IPS-NIHi11 (cell line): Measurements from ENCODE around the gene ZPLD1.
A peak's percentile ranks its signal among the peaks of the same experiment; 100 is the strongest.

ENCODE experiments used
- DNase-seq: peaks from one replicate; pipeline ENCODE4 v3.0.0; 2012; ENCODE audit warnings: mixed read lengths, low spot score

Gene ZPLD1

DNA sequence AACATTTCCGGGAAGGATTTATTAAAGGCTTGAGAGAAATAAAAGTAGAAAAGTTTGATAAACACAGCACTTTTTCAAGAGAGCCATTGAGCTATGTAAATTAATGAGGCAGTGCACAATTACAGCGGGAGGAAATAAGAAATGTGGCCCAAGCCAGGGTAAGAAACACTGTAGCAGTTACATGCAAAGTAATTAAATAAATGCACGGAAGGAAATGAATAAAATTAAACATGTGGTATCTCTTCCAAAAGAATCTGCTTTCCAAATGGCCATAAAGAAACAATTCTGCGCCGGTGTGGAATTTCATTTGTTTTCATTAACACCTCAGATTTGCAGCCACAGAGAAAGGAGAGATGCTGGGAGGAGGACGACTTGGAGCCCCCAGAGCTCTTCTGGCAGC, 35.3 kb downstream of the ZPLD1 start:
- no peak for DNase-seq

DNA sequence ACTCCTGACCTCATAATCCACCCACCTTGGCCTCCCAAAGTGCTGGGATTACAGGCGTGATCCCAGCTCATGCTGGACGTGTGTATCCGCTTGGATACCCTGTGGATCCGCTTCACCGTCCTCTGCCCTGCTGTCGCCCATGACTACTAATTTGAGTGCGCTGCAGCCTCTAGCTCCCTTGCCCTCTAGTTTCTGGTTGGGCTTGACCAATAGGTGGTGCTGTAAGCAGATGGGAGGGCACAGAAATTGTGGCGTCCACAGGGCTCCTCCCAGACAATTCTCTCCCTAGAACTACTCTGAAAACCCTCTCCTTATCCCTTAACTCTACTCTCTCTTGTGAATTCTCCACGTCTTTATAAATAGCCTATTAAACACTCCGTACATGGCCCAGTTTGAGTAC, 36.2 kb downstream of the ZPLD1 start:
- DNase-seq, result peak; percentile 46

DNA sequence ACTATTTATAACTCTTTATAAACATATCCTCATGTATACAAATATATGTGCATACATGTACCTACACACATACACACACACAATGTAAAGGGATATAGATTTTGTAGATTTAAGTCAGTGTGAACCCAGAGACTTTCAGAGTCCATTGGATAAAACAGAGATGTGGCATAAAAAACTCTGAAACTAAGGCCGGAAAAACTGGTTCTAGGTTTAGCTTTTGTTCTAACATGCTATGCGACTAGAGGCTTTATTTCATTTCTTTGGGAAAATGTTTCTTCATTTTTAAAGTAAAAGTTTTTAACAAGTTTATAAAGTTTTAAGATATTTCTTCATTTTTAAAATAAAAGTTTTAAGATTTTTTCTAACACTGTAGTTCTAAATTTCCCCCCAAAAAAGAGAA, 36.7 kb downstream of the ZPLD1 start:
- no peak for DNase-seq

DNA sequence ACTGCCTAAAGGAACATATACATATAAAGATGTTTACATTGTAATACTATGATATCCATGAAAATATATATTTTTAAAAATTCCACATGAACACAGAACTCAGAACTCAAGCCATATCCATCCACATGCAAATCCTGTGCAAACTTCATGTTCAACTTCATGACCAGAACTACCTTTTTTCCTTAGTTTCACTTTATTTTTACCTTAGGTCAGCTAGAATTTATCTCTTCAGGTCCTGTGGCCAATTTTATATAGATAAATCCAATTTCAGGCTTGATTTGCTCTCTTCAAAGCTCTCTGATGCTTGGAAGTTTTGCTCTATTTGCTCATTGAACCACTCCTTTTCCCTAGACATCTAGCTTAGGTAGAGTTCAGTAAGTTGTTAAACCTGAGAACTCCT, 38.8 kb downstream of the ZPLD1 start:
- no peak for DNase-seq

DNA sequence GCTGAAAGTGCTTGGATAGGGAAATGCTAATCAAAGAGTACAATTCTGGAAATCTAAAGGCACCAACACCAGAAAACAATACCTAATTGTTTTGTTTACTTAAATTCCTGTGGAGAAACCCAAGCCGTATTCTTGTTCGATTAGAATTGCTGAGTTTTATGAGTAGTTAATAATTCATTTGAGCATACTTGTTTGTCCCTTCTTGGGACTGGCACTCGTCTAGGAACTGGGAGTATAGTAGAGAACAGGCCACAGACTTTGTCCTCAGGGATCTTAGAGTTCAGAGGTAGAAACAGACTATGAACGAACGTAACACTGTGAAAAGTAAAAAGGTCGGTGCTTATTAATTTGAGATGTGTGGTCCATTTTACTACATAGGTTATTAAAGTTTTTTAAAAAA, 39.4 kb downstream of the ZPLD1 start:
- DNase-seq, result no peak

DNA sequence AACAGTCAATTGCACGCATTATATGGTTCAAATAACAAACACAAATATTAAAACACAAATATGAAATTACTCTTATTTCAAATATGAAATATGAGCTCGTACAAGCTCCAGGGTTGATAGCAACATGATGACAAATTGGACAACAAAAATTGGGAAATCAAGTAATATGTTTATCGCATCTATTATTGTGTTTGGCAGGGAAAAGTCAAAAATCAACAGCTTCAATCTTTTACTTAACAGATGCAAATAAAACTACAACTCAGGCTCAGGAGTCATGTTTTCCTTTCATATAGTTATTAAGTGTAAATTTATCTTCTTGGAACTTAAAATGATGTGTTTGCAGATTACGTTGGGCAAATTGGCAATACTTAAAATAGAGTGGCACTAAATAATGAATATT, 41.4 kb downstream of the ZPLD1 start:
- no peak for DNase-seq

DNA sequence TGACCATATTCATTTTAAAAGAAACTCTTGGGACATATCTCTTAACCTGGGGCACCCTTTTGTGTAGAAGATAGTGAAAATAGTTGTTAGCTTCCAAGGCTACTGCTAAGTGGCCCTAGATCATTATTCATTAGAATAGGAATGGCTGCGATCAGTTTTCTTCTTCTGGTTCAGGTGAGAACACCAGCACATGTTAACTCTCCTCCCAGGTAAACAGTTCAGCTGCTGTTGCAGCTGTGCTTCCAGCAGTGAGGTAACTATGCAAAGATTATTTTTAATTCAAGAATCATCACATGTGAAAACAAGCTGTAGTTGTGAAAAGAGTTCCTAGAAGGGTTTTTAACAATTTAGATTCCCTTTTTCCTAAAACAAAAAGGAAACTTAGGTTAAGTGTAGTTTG, 43.3 kb downstream of the ZPLD1 start:
- no peak for DNase-seq

DNA sequence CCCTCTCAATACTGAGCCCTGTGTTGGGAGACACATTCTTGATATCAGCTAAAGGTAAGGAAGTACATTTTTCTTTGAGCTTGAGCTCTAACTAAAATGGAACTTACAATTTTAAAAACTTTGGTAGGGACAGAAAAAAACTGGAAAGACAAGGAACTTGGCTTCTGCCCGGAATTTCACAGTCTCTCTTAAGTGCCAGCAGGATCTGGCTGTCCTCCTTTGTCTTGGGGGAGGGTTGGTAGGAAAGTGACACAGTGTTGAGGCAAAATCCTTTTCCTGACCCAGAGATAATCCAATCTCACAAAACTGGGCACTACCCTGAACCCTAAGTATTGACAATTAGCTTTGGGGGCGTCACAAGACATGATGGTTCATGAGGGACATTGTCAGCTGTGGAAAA, 45.3 kb downstream of the ZPLD1 start:
- DNase-seq, result no peak

DNA sequence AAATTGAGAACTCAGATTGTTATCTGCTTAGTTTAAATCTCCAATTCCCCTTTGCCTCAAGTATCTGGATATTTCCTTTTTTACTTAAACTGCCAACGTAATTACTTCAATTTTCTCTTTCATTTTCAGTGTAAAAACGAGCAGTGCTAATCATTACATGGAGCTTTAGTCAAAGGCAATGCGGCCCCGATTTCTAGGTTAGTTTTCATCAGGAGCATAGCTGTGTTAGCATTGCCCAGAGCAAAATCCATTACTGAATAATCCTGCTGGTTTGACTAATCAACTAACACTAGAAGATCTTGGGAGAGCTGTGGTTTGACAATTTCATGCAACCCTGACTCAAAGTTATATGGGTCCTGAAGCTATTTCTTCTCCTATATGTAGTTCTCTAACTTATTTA, 46.2 kb downstream of the ZPLD1 start:
- no peak for DNase-seq

DNA sequence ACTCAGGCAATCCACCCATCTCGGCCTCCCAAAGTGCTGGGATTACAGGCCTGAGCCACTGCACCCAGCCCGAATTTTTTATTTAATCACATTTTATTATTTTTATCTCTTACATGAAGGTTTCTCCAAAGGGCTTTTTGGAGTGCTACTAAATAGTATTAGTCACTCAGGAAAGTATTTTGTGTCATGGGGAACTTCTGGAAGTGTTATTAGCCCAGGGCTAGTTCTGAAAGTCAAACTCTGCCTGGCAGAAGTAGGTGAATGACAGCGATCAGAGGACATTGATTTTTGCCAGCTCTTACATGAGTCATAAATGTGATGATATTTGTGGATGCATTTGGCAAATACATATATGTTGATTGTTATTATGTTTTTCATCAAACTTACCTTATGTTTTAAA, 48.7 kb downstream of the ZPLD1 start:
- no peak for DNase-seq

DNA sequence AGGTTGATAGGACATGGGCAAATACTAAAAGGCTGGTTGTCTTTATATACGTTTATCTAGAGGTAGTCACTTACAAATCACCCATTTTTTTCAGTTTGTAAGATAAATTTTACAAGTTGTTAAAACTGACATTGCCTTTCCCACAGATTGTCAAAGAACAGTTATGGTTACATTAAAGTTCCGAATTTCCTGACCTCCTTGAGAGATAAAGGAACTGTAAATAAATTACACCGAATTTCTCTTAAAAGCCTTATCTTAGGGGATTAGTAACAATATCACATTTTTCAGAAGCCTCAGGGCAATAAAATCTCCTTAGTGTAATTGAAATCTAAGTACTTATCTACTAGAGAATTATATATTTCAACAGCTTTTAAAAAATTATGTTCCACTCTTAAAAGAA, 49.5 kb downstream of the ZPLD1 start:
- DNase-seq, result no peak

DNA sequence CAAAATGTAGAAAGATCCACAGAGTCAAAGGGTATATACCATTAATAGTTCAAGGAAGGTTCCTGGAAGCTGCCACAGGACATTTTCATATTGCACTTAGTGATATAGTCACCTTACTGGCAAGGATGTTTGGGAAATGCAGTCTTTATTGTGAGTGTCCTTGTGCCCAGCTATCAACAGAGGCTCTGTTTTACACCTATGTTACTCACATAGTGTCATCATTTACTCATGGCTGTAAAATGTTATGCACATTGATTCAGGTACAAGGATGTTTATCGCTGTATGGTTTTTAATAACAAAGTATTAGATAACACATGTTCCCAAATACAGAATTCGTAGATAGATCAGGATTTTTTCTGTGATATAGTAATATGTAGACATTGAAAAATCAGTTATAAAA, 50.9 kb downstream of the ZPLD1 start:
- DNase-seq, result no peak

DNA sequence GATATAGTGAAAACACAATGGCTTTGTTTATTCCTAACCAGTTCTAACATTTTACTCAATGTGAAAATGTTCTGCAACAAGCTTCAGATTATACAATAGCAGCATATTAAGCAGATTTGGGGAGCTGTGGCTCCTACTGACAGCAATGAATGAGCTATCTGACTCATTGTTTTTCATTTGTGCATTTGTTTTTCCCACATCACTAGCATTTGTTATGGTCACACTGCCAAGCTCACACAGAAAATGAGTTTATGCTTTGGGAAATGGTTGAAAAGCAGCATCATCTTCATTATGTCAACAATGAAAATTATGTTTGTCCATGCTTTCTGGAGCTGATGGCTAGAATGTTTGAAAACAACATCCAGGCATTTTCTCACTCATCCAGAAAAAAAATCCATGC, 53.5 kb downstream of the ZPLD1 start:
- no peak for DNase-seq

DNA sequence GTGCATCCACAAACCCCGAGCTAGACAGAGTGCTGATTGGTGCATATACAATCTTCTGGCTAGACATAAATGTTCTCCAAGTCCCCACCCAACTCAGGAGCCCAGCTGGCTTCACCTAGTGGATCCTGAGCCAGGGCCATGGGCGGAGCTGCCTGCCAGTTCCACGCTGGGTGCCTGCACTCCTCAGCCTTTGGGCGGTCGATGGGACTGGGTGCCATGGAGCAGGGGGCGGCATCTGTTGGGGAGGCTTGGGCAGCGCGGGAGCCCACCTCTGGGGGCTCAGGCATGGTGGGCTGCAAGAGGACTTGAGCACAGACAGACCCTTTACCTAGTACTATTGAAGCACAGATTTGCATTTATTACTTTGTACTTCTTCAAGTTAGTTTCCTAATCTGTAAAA, 57.5 kb downstream of the ZPLD1 start:
- no peak for DNase-seq

DNA sequence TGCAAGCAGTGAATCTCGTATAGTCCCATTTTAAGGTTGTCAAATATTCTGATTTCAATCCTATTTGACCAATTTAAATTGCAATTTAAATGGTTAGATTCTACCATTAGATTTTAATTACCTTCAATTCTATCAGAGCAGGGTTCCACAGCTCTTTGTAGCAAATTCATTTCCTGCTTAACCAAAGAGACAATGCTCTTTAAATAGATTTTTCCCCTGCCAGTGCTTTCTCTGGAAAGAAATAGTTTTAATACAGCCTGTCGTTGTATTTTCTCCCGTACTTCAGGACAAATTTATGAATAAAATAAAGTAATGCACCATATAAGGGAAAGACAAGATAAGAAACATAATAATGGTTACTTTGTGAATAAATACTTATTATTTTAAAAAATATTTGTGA, 62.8 kb downstream of the ZPLD1 start:
- no peak for DNase-seq

DNA sequence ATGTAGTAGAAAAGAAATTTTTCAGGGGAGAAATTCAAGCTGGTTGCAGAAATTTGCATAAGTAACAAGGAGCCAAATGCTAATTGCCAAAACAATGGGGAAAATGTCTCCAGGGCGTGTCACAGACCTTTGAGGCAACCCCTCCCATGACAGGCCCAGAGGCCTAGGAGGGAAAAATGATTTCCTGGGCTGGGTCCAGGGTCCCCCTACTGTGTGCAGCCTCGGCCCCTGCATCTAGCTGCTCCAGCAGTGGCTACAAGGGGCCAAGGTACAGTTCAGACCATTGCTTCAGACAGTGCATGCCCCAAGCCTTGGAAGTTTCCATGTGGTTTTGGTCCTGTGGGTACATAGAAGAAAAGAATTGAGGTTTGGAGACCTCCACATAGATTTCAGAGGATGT, 70.7 kb downstream of the ZPLD1 start:
- no peak for DNase-seq

DNA sequence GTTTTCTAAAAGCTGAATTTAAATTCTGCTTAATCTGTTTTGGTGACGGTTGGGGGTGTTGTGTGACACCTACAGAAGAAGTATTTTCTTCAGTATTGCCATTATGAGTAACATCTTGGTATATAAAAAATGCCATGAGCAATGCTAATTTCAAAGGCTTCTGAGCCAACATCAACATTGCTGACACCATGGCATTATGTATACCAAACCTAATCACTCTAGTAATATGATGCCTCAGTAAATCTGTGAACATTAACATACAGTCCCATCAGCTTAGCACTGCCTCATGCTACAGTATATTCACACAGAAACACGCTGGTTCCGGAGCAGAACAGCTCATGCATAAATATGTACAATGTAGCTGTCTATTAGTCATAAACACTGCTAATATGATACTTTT, 75.8 kb downstream of the ZPLD1 start:
- peak; percentile 9 for DNase-seq

DNA sequence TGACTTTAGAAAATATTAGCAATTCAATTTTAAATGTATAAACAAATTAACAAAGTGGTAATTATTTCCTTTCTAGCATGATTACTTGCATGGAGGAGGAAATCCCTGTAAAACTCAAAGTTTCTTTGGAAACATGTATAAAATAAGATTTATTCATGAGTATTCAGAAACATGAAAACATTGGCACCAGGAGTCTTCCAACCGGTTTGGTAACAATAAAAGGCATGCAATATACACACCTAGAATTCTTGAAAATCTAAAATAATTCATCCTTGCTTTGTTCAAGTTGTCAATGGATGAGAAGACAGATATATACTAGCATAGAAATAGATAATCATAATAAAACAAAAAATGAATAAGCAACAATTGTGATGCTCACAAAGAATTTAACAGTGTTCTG, 76.4 kb downstream of the ZPLD1 start:
- DNase-seq, result no peak

DNA sequence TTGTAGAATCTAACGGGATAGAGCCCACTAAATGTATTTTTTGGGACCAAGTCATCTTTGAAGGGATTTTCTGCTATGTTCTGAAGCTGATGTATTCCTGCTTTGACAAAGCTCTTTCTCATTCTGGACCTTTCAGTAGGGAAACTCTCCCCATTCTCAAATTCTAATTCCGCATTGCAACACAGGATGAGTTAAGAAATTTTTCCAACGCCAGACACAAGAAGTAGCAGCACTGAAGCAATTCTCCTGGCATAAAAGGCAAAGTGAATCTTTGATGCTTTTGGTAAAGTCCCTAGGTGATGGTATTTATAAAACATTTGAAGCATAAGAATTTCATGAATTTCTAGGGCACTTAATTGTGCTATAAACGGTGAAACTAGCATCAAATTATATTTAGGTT, 76.8 kb downstream of the ZPLD1 start:
- DNase-seq, result no peak

DNA sequence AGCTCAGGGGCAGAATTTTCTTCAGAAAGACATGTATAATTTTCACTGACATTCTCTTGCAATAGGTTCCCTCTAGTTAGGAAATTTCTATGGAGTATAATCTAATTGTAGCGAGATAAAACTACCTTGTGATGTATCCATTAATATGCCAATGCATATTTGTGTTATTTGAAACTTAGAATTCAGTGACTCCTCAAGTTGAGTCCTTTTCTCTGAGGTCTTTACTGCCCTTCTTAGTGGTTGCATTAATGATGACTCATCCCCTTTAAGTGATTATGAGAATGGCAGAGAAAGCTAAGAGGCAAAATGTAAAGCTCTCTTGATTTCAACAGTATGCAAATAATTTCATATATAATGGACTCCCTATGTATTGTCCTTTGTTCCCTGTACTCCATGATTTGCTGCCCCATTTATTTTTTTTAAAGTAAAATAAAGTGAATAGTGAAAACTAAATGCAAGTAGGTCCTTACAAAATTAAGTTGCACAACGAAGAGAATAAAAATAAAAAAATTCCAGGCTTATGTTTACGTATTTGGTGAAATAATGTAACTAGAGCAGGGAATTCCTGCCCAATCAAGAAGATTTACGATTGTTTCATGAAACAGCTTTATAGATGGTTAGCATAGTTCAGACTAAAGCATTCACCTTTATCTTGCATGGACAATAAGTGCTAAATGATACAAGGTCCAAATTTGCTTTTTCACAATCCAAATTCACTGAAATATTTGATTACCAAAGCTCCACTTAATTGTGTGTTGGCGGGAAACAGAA, 78.1 kb downstream of the ZPLD1 start:
- no peak for DNase-seq

DNA sequence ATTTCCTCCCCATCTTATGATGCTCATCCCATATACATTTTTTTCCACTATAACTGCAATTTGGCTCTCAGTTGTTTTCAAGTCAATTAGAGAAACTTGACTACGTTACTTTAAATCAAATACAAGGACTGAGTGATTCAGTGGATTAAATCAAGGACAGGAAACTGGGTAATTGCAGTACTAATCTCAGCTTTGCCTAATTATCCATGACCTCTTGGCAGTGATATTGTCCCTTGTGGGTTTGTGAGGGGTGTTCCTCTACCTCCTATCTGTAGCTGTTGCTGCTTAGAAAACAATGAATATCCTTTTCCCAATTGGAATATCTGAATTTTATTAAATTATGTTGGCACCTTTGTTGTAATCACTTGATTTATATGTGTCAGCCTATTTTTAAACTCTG, 79.4 kb downstream of the ZPLD1 start:
- DNase-seq, result no peak

DNA sequence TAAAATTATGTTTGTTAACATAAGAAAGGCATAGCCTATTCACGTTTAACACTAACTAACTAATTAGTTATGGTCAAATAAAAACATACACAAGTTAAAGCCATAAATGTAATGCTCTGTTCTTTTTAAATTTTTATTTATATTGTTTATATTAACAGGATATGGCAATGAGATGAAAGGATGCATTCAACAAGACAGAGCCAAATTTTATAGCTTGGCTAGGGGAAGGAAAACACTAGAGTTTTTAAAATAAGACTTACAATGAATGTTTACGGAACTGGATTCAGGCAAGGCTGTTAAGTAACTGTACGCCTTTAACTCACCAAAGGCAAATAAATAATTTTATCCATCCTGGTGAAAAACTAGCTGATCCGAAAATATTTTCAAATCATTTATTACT, 86.4 kb downstream of the ZPLD1 start:
- no peak for DNase-seq

DNA sequence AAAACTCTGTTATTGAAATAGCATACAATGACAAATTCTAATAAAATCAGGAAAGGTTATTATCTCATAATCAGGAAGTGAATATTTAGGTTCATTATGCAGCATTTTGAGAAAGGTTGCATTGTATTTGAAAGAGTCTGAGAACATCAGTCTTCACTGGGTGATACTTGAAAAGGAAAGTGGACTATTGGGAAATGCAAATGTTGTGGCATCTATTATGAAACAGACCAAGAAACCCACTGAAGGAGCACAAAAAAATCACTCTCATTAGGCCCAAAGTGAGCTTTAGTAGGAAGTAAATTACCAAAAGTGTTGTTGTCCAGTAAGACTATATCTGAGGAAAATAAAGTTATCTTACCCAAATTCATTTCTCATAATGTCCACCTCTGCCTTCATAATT, 90.8 kb downstream of the ZPLD1 start:
- no peak for DNase-seq

DNA sequence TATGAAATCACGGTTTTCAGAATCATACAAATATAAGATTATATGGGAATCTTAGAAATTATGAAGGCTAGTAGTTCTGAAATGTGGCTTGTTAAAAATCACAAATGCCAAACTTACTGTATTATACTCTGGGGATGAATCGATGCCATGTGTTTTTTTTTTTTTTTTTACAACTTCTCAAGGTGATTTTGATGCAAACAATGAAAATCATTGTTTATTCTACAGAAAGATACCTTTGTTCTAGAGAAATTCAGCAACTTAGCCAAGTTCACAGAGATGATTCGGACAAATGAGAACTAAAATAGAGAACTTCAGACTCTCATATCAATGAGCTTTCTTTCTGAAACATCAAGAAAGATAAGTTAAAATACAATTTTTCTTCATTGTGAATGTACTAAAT, 92.0 kb downstream of the ZPLD1 start:
- no peak for DNase-seq

DNA sequence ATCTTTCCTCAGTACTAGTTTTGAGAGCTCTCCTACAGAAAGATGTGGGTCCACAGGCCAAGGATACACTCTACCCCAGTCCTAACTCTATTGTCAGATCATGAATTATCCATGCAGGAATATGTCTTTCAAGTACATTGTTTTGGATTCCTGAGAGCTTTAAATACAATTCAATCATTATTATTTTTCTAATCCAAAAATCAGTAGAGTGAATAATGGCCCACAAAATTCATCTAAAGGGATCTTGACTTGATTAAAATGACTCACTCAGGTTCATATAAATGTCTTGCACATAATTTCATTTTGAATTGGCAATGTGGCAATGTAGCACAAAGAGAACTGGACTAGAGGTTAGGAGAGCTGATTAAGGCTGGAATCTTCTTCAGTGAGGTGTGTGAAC, 93.9 kb downstream of the ZPLD1 start:
- DNase-seq, result no peak
